PFSK-1 (cell line): ENCODE data around the gene ST6GALNAC1.

Experiments
- POLR2AphosphoS5 ChIP-seq: IDR thresholded peaks from 2 replicates; pipeline ENCODE4 v1.6.1; 2012; ENCODE audit warnings: low read depth, mild to moderate bottlenecking, control low read depth, low read length, moderate library complexity
- SIN3A ChIP-seq: IDR thresholded peaks from 2 replicates; pipeline ENCODE4 v1.6.1; 2012; ENCODE audit warnings: mild to moderate bottlenecking, low read length, moderate library complexity, borderline replicate concordance; ENCODE audit not compliant: insufficient read depth
- TF ChIP-seq, protein P1 (sequence below), 2 experiments: IDR thresholded peaks; 2 replicates each; pipeline versions ENCODE4 v1.6.1 to v1.8.0; 2011 to 2012; ENCODE audit warnings: low read depth in 2 of 2, low read length in 2 of 2, control low read depth in 1 of 2, inconsistent platforms in 1 of 2, mild to moderate bottlenecking in 1 of 2, moderate library complexity in 1 of 2; ENCODE audit not compliant: insufficient read depth in 1 of 2

DNA sequence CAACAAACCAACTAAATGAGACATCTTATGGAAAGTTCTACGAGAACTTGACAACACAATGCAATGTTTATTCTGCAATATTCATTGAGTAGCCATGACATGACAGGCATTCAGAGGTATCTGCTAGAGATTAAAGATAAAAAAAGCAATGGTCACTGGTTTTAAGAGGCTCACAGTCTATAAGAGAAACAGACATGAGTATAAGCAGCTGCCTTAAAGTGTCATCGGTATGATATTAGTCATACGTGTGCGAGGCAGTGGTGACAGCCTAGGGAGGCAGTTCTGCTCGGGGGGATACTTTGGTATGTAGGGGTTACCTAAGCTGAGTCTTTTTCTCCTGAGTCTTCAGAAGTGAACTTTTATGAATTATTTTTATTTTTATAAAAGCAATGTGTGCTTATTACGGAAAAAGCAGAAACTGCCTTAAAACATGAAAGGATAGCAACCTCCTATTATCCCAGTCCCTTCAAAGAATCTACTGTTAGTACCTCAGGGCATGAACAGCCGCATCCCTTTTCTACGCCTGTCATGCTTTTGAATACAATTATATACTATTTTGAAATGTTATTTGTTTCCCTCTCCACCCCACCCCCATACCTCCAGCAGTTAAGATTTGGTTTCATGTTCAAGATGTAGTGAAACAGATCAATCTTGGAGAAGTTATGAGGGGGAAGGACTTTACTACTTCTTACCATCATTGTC, 7.7 kb downstream of the ST6GALNAC1 start:
- TF ChIP-seq, protein P1, sequence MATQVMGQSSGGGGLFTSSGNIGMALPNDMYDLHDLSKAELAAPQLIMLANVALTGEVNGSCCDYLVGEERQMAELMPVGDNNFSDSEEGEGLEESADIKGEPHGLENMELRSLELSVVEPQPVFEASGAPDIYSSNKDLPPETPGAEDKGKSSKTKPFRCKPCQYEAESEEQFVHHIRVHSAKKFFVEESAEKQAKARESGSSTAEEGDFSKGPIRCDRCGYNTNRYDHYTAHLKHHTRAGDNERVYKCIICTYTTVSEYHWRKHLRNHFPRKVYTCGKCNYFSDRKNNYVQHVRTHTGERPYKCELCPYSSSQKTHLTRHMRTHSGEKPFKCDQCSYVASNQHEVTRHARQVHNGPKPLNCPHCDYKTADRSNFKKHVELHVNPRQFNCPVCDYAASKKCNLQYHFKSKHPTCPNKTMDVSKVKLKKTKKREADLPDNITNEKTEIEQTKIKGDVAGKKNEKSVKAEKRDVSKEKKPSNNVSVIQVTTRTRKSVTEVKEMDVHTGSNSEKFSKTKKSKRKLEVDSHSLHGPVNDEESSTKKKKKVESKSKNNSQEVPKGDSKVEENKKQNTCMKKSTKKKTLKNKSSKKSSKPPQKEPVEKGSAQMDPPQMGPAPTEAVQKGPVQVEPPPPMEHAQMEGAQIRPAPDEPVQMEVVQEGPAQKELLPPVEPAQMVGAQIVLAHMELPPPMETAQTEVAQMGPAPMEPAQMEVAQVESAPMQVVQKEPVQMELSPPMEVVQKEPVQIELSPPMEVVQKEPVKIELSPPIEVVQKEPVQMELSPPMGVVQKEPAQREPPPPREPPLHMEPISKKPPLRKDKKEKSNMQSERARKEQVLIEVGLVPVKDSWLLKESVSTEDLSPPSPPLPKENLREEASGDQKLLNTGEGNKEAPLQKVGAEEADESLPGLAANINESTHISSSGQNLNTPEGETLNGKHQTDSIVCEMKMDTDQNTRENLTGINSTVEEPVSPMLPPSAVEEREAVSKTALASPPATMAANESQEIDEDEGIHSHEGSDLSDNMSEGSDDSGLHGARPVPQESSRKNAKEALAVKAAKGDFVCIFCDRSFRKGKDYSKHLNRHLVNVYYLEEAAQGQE (IDR thresholded peaks at IDR 0.05; ENCODE audit: insufficient read depth in 1 of 2, low read depth in 2 of 2, low read length in 2 of 2) = no peak
- TF ChIP-seq POLR2AphosphoS5 = no peak
- no peak for TF ChIP-seq SIN3A
